Measurements from ENCODE around the gene DOCK8. TPM values are rescaled to one million over a fixed set of nuclear protein-coding genes. Genes with fewer than 3 reads are reported as not detected.

DOCK8 gene
- total and polyA plus RNA-seq, 10 donors: 34.3 to 275 (median 184) TPM

- H3K4me1 ChIP-seq: peaks cover 0 to 51% (median 7%) of the 10 kb centered on the region in 6 donors
- no peaks in the 10 kb centered on the region for H3K9me3 ChIP-seq
- no peak for TF ChIP-seq POLR2AphosphoS5 (IDR thresholded peaks at IDR 0.05)
- no peak for TF ChIP-seq POLR2A (IDR thresholded peaks at IDR 0.05)
- no peak for TF ChIP-seq CTCF (IDR thresholded peaks at IDR 0.05 in 8 of 11, conservative IDR thresholded peaks at IDR 0.05 in 3 of 11)
- WGBS, 5 donors: 70 to 89% (median 79%) methylated on average over 7 to 8 of the region's 8 CpGs
- H3K27ac ChIP-seq: no peak overlapping the region
- DNase-seq: no peak
- peaks cover 0 to 99% (median 59%) of the 10 kb centered on the region in 6 donors for H3K36me3 ChIP-seq
- H3K27me3 ChIP-seq (replicated peaks in 1 of 7): no peaks in the 10 kb centered on the region
- intact Hi-C loops (cut with DNase I; ENCODE audit: low total_unique reads): no loop called here
- H3K4me3 ChIP-seq: no peak overlapping the region
These were observed 139.8 kb downstream of the DOCK8 start for GRCh38 chr9:354453-354852.

GRCh38 chr9:357560-357959, 142.9 kb downstream of the DOCK8 start:
- TF ChIP-seq CTCF (IDR thresholded peaks at IDR 0.05 in 8 of 11, conservative IDR thresholded peaks at IDR 0.05 in 3 of 11): no peak
- no peak for TF ChIP-seq POLR2A (IDR thresholded peaks at IDR 0.05)
- no peak for TF ChIP-seq POLR2AphosphoS5 (IDR thresholded peaks at IDR 0.05)
- no peak overlapping the region for H3K4me3 ChIP-seq
- DNase-seq: no peak
- intact Hi-C loops (cut with DNase I; ENCODE audit: low total_unique reads): no loop called here
- WGBS, 5 donors: 58 to 79% (median 67%) methylated on average over 4 of the region's 4 CpGs
- no peaks in the 10 kb centered on the region for H3K9me3 ChIP-seq
- H3K4me1 ChIP-seq: peaks cover 0 to 24% (median 2%) of the 10 kb centered on the region in 6 donors
- H3K36me3 ChIP-seq: peaks cover 0 to 99% (median 55%) of the 10 kb centered on the region in 6 donors
- no peaks in the 10 kb centered on the region for H3K27me3 ChIP-seq (replicated peaks in 1 of 7)
- H3K27ac ChIP-seq: peak overlapping the region in 1 of 8 donors; percentile 16

GRCh38 chr9:362561-363273, 148.1 kb downstream of the DOCK8 start:
- Histone ChIP-seq H3K27ac (peak overlapping the region in 1 of 8 donors; percentile 4), H3K27me3 (replicated peaks in 1 of 7) (no peaks in the 10 kb centered on the region), H3K4me3 (no peak overlapping the region), H3K9me3 (no peaks in the 10 kb centered on the region), H3K4me1 (peaks cover 0 to 10% (median 0%) of the 10 kb centered on the region in 6 donors), H3K36me3 (peaks cover 0 to 100% (median 67%) of the 10 kb centered on the region in 6 donors)
- TF ChIP-seq POLR2AphosphoS5 (IDR thresholded peaks at IDR 0.05): no peak
- no peak for TF ChIP-seq POLR2A (IDR thresholded peaks at IDR 0.05)
- no peak for TF ChIP-seq CTCF (IDR thresholded peaks at IDR 0.05 in 8 of 11, conservative IDR thresholded peaks at IDR 0.05 in 3 of 11)
- DNase-seq: no peak
- 87 to 95% (median 89%) methylated on average over 7 of the region's 7 CpGs for WGBS, 5 donors
- intact Hi-C loops (cut with DNase I; ENCODE audit: low total_unique reads): no loop called here

- intact Hi-C loops (cut with DNase I; ENCODE audit: low total_unique reads): no loop called here
- peaks cover 0 to 10% (median 0%) of the 10 kb centered on the region in 6 donors for H3K4me1 ChIP-seq
- no peak overlapping the region for H3K4me3 ChIP-seq
- WGBS, 5 donors: 80 to 89% (median 84%) methylated on average over 5 of the region's 5 CpGs
- DNase-seq: no peak
- no peaks in the 10 kb centered on the region for H3K27me3 ChIP-seq (replicated peaks in 1 of 7)
- TF ChIP-seq CTCF (IDR thresholded peaks at IDR 0.05 in 8 of 11, conservative IDR thresholded peaks at IDR 0.05 in 3 of 11) (no peak), POLR2AphosphoS5 (IDR thresholded peaks at IDR 0.05) (no peak), POLR2A (IDR thresholded peaks at IDR 0.05) (no peak)
- H3K27ac ChIP-seq: peak overlapping the region in 1 of 8 donors; percentile 4
- no peaks in the 10 kb centered on the region for H3K9me3 ChIP-seq
- H3K36me3 ChIP-seq: peaks cover 3 to 100% (median 70%) of the 10 kb centered on the region in 6 donors
These were observed 148.6 kb downstream of the DOCK8 start for GRCh38 chr9:363274-363612.
